ENCODE measurements around the gene GNB2. TPM values are rescaled to one million over a fixed set of nuclear protein-coding genes. Genes with fewer than 3 reads are reported as not detected.

The GNB2 gene
- total RNA-seq (2014; rRNA removed; shearing (Covaris generic)): 105 and 112 TPM in 2 replicates

GRCh38 chr7:100673302-100673941, at the start of gene GNB2:
TSS of gene GNB2 (plus strand) at chr7:100673740. CDS start at chr7:100676266, 2,526 bp downstream.
- peak within 1 kb of the TSS; percentile 95 for H3K27ac ChIP-seq
- H3K4me1 ChIP-seq: no peaks in the 10 kb centered on the region

DNA sequence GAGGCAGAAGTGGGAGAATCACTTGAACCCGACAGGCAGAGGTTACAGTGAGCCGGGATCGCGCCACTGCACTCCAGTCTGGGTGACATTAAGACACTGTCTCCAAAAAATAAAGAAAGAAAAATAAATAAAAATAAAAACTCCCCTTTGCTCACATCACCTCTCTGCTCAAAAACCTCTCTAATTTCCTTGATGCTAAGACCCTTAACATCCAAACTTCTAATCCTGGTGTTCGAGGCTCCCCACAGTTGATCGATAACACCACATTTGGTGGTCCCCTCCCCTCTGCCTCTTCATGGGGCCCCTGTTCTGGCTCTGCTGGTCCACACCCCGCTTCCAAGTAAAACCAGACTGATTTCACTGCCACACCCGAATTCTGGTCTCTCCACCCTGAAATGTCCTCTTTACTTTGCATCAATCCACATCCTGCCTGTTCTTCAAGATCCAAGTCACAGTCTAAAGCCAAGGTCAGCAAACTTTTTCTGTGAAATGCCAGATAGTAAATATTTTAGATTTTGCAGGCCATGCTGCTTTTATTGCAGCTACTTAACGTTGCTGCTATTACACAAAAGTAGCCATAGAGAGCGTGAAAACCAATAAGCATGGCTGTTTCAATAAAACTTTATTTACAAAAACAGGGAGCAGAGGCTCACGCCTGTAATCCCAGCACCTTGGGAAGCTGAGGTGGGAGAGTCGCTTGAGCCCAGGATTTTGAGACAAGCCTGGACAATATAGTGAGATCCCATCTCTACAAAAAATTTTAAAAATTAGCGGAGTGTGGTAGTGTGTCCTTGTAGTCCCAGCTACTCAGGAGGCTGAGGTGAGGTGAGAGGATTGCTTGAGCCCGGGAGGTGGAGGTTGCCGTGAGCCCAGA, 49.4 kb upstream of the GNB2 start:
- Histone ChIP-seq H3K9me3 (replicated peaks) (no peaks in the 10 kb centered on the region), H3K4me3 (no peak overlapping the region), H3K27me3 (no peaks in the 10 kb centered on the region), H3K4me1 (no peaks in the 10 kb centered on the region), H3K36me3 (no peaks in the 10 kb centered on the region), H3K27ac (no peak overlapping the region)
- DNase-seq: no peak

More at GRCh38 chr7:100673302-100673941, at the start of gene GNB2:
- Histone ChIP-seq H3K9me3 (replicated peaks) (no peaks in the 10 kb centered on the region), H3K36me3 (peaks cover 17% of the 10 kb centered on the region), H3K4me3 (peak within 1 kb of the TSS; percentile 91), H3K27me3 (no peaks in the 10 kb centered on the region)
- peak; percentile 99 for DNase-seq

DNA sequence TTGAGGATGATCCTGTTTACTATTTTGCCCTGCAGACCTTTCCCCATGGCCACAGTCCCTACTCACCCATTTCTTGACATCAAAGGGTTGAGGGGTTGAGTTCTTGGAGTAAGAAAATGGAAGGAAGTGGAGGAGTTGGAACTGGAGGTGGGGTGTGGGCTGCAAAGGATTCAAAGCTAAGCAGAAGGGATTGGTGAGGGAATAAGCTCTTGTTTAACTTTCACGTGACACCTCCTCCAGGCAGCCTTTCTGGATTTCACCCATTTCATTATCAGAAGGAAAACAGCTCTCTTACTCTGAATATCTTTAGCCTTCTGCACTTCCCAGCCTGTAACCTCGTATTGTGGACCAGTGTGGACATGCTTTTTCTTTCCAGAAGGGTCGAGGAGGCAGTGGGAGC, 47.5 kb upstream of the GNB2 start:
- Histone ChIP-seq H3K9me3 (replicated peaks) (no peaks in the 10 kb centered on the region), H3K27ac (no peak overlapping the region), H3K4me3 (peak overlapping the region; percentile 53), H3K36me3 (no peaks in the 10 kb centered on the region), H3K27me3 (no peaks in the 10 kb centered on the region), H3K4me1 (no peaks in the 10 kb centered on the region)
- DNase-seq: no peak

DNA sequence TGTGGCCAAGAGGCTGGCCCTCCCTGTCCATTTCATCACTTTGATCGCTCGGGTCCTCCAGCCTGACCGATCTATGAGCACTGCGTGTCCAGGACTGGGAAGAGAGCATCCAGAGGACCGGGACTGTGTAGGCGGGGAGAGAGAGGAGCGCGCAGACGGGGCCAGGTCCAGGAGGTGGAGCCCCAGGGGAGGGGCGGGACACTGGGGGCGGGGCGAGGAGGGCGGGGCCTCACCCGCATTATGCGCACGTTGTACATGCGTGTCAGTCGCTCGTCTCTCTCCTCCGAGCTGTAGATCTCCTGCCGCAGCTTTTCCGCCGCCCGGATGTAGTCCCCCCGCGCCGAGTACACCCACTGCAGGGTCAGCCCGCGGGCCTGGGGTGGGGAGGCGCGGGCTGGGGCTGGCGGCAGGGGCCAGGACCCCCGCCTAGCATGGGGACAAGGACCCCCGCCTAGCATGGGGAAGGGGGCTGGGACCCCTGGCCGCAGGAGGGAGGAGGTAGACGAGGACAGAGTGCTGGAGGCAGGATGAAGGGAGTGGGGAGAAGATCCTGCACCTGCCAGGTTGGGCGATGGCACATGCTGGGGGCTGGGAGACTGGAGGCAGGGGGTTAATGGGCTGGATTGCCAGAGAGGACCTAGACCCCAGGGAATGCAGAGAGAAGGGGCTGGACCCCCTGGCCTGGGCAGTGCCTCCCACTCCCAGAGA, 46.9 kb upstream of the GNB2 start:
- Histone ChIP-seq H3K4me3 (peak overlapping the region; percentile 53), H3K27ac (no peak overlapping the region)
- peak; percentile 89 to 91 for DNase-seq

GRCh38 chr7:100627238-100627549, 46.3 kb upstream of the GNB2 start:
- H3K27ac ChIP-seq: no peak overlapping the region
- no peaks in the 10 kb centered on the region for H3K36me3 ChIP-seq
- no peaks in the 10 kb centered on the region for H3K4me1 ChIP-seq
- no peaks in the 10 kb centered on the region for H3K9me3 ChIP-seq (replicated peaks)
- no peak overlapping the region for H3K4me3 ChIP-seq
- no peak for DNase-seq
- H3K27me3 ChIP-seq: no peaks in the 10 kb centered on the region

More for the DNA sequence above, 46.9 kb upstream of the GNB2 start:
- Histone ChIP-seq H3K4me1 (no peaks in the 10 kb centered on the region), H3K27me3 (no peaks in the 10 kb centered on the region), H3K36me3 (no peaks in the 10 kb centered on the region), H3K9me3 (replicated peaks) (no peaks in the 10 kb centered on the region)

GRCh38 chr7:100629117-100629716, 44.3 kb upstream of the GNB2 start:
- no peaks in the 10 kb centered on the region; the same call in 1 of the 2 replicates for H3K27me3 ChIP-seq
- H3K36me3 ChIP-seq: no peaks in the 10 kb centered on the region
- no peak overlapping the region for H3K4me3 ChIP-seq
- H3K4me1 ChIP-seq: no peaks in the 10 kb centered on the region
- H3K9me3 ChIP-seq (replicated peaks): no peaks in the 10 kb centered on the region
- H3K27ac ChIP-seq: no peak overlapping the region
- DNase-seq: peak; percentile 72 to 85

- DNase-seq: no peak
- no peaks in the 10 kb centered on the region for H3K9me3 ChIP-seq (replicated peaks)
- H3K4me1 ChIP-seq: no peaks in the 10 kb centered on the region
- H3K27me3 ChIP-seq: no peaks in the 10 kb centered on the region; the same call in 1 of the 2 replicates
- H3K4me3 ChIP-seq: no peak overlapping the region
- no peak overlapping the region for H3K27ac ChIP-seq
- no peaks in the 10 kb centered on the region for H3K36me3 ChIP-seq
Observed at GRCh38 chr7:100630066-100630465, 43.5 kb upstream of the GNB2 start.

DNA sequence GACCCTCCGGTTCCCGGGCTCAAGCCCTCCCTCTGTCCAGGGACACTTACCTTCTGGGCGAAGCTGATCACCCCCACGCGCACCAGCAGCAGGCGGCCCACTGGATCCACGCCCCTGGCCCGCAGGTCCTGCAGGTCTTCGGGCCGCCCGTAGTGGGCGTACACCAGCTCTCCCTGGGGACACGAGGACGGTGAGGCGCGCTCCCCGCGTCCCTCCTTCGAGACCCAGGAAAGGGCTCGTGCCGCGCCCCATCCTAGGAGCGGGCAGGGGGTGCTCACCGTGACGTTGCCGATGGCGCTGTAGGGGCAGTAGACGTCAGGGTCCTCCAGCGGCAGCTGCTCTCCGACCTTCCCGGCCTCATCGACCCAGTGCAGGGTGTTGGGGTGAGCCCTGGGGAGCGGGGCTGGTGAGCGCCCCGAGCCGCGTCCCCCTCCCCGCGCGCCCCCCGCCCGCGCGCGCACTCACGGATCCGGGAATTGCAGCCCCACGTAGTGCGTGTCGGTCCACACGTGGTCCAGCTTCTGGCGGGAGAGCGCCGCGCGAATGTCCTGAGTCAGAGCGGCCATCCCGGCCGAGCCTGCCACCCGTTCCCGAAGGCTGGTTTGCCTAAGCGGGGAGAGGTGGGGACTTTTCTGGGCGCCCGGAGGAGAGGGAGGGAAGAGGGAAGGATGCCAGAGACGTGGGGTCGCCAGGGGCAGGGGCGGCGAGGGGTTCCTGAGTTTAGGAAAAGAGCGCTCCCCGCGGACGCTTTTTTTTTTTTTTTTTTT, 40.4 kb upstream of the GNB2 start:
- H3K4me3 ChIP-seq: no peak overlapping the region
- H3K4me1 ChIP-seq: no peaks in the 10 kb centered on the region
- no peaks in the 10 kb centered on the region for H3K9me3 ChIP-seq (replicated peaks)
- H3K36me3 ChIP-seq: no peaks in the 10 kb centered on the region
- no peak overlapping the region for H3K27ac ChIP-seq
- no peaks in the 10 kb centered on the region; the same call in 1 of the 2 replicates for H3K27me3 ChIP-seq
- no peak for DNase-seq

- Histone ChIP-seq H3K4me1 (no peaks in the 10 kb centered on the region), H3K27ac (no peak overlapping the region), H3K9me3 (replicated peaks) (no peaks in the 10 kb centered on the region), H3K27me3 (peaks cover 17% of the 10 kb centered on the region; the same call in 1 of the 2 replicates), H3K4me3 (no peak overlapping the region), H3K36me3 (no peaks in the 10 kb centered on the region)
- DNase-seq: no peak
Observed at GRCh38 chr7:100639995-100640516, 33.5 kb upstream of the GNB2 start.

DNA sequence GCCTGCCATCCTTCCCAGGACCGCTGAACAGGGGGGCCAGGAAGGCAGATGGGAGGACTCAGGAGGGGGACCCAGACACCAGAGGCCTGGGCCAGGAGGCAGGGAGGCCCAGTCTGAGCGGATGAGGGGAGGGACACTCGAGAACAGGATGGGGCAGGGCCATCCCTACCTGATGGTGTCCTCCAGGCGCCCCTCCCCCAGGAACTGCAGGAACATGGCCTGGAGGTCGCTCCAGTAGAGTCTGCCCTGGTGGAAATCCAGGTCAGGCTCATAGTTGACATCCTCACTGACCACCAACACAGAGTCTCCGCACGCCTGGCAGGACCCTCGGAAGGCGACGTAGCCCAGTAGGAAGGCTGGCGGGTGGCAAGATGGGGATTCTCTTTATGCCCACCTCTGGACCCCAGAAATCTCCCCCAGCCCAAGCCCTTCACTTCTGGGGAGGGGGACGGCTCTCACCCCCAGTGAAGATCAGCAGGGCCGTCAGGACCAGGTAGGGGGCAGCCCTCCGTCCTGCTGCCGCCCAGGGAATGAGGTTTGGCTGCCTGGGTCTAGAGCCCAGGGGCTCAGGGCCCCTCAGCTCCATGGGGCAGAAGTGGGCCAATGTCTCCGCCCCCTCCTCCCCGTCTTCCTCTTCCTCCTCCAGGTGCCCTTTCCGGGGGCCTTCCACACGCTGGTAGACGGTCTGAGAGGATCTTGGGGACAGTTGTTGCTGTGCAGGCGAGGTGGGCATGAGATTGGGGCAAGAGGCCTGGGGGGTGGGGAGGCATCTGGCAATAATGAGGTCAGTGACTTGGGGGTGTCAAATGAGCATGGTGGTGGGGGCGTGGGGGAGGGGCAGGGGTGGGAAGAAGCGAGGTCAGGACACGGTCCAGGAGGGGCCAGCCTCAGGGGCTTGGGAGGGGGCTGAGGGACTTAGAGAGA, 32.8 kb upstream of the GNB2 start:
- no peak overlapping the region for H3K27ac ChIP-seq
- no peaks in the 10 kb centered on the region for H3K9me3 ChIP-seq (replicated peaks)
- H3K4me3 ChIP-seq: no peak overlapping the region
- no peaks in the 10 kb centered on the region for H3K36me3 ChIP-seq
- no peaks in the 10 kb centered on the region for H3K4me1 ChIP-seq
- peaks cover 20% of the 10 kb centered on the region; the same call in 1 of the 2 replicates for H3K27me3 ChIP-seq
- no peak for DNase-seq

DNA sequence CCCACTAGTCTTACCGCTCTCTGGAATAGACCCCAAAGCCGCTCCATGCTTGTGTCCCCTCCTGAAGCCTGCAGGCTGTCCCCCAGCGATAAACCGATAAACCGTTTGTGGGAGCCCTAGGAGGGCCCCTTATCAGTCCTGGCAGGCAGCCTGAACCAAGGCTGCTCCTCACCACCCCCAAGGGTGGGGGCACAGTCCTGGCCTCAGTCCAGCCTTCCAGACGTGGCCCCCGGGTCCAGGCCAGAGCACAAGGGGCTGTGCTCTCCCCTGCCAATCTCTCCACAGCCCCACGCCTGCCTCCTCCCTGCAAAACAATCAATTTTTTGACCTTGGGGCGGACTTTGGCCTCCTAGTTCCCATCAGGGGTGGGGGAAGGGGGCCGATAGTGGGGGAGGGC, 32.1 kb upstream of the GNB2 start, which contains the start of gene TFR2:
Gene TFR2, minus strand, starts transcription at position 90 of the 397 bp plus-strand sequence. Its CDS starts 43 bp downstream, at position 47.
- Histone ChIP-seq H3K4me1 (no peaks in the 10 kb centered on the region), H3K9me3 (replicated peaks) (no peaks in the 10 kb centered on the region), H3K36me3 (no peaks in the 10 kb centered on the region), H3K27me3 (peaks cover 23% of the 10 kb centered on the region; the same call in 1 of the 2 replicates), H3K27ac (no peak within 1 kb of the TSS), H3K4me3 (no peak within 1 kb of the TSS)
- DNase-seq: no peak

DNA sequence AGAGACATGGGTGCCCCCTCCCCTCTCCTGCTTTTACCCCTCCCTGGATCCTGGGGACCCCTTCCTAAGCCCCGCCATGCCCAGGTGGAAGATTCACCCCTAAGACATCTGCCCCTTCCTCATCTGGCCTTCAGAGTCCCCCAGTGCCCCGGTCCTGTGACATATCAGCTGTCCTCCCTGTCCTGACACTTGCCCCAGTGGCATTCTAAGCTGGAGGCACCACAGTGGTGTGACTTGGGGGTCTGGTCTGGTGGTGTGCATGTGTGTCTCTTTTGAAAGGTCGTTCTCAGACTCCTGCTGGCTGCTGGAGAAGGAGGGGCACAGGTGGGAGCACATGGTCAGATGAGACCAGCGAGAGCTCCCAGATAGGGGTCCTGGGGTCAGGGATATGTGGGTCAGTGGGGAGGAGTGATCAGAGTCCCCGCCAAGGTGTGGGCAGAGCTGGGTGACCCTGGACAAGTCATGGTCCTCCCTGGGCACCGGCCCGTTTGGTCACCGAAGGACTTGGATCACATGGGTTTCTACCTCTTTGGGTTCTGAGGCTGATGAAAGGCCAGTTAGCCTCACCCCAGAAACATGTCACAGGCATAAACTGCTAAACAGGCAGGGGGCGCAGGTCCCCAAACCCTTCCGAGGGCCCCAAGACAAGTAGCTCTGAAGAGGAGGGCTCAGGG, 31.5 kb upstream of the GNB2 start:
- Histone ChIP-seq H3K27me3 (peaks cover 23% of the 10 kb centered on the region; the same call in 1 of the 2 replicates), H3K4me1 (no peaks in the 10 kb centered on the region), H3K4me3 (no peak overlapping the region), H3K36me3 (no peaks in the 10 kb centered on the region), H3K27ac (no peak overlapping the region), H3K9me3 (replicated peaks) (no peaks in the 10 kb centered on the region)
- no peak for DNase-seq

Data from SJCRH30 (cell line).